Fibroblast of mammary gland (primary cell): Measurements from ENCODE around the gene TECPR1.

Source experiments
- DNase-seq: peaks from one replicate; pipeline ENCODE4 v3.0.0-alpha.2; 2010; ENCODE audit warnings: low read depth
- H3K4me3 ChIP-seq: 2 replicates; pipeline ENCODE4 v1.5.1; 2011; ENCODE audit warnings: low read depth, mild to moderate bottlenecking, low read length, moderate library complexity; ENCODE audit not compliant: control insufficient read depth
- CTCF ChIP-seq: conservative IDR thresholded peaks from 2 replicates; pipeline ENCODE4 v1.5.1; 2011; ENCODE audit warnings: low read depth, low read length, inconsistent platforms; ENCODE audit not compliant: control insufficient read depth, insufficient read depth

Gene TECPR1

GRCh38 chr7:98203964-98204605 lies 47.9 kb downstream of the TECPR1 start:
- no peak overlapping the region for H3K4me3 ChIP-seq
- TF ChIP-seq CTCF = no peak
- no peak for DNase-seq

GRCh38 chr7:98203261-98203963 lies 48.6 kb downstream of the TECPR1 start:
- TF ChIP-seq CTCF = no peak
- DNase-seq = no peak
- no peak overlapping the region for H3K4me3 ChIP-seq

GRCh38 chr7:98202367-98203195 lies 49.5 kb downstream of the TECPR1 start:
- no peak overlapping the region for H3K4me3 ChIP-seq
- no peak for TF ChIP-seq CTCF
- DNase-seq = no peak

GRCh38 chr7:98200364-98200763 lies 51.7 kb downstream of the TECPR1 start:
- no peak for DNase-seq
- no peak for TF ChIP-seq CTCF
- H3K4me3 ChIP-seq = no peak overlapping the region

- no peak overlapping the region for H3K4me3 ChIP-seq
- no peak for DNase-seq
- TF ChIP-seq CTCF = no peak
These were observed 52.9 kb downstream of the TECPR1 start for GRCh38 chr7:98199131-98199530.

GRCh38 chr7:98196706-98197605 lies 55.1 kb downstream of the TECPR1 start:
- TF ChIP-seq CTCF = no peak
- H3K4me3 ChIP-seq = no peak overlapping the region
- DNase-seq = no peak
